ENCODE results near the gene TSEN2. TPM values are rescaled to one million over a fixed set of nuclear protein-coding genes. Genes with fewer than 3 reads are reported as not detected.
A peak's percentile ranks its signal among the peaks of the same experiment; 100 is the strongest.

The TSEN2 gene
- total RNA-seq, 1 donor from 2014 or later, result 39.3 TPM

GRCh38 chr3:12569836-12570235, 85.6 kb downstream of the TSEN2 start:
- Mint-ChIP-seq H3K36me3 (ENCODE audit: low read depth) (peaks cover 69% of the 10 kb centered on the region), H3K27ac (no peak overlapping the region), H3K4me3 (no peak overlapping the region), H3K9me3 (peaks cover 9% of the 10 kb centered on the region), H3K27me3 (no peaks in the 10 kb centered on the region), H3K4me1 (peaks cover 6% of the 10 kb centered on the region)
- DNase-seq, result no peak
- intact Hi-C loops (cut with micrococcal nuclease), result no loop called here

DNA sequence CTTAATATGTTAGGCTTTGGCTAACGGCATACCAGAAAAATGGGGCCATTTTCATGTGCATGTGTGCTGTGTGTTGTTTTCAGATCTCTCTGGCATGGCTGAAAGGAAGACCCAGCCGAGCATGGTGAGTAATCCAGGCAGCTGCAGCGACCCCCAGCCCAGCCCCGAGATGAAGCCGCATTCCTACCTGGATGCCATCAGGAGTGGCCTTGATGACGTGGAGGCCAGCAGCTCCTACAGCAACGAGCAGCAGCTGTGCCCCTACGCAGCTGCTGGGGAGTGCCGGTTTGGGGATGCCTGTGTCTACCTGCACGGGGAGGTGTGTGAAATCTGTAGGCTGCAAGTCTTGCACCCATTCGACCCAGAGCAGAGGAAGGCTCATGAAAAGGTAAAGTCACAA, 87.7 kb downstream of the TSEN2 start:
- Mint-ChIP-seq H3K4me1 (peaks cover 3% of the 10 kb centered on the region), H3K27ac (no peak overlapping the region), H3K4me3 (no peak overlapping the region), H3K27me3 (no peaks in the 10 kb centered on the region), H3K36me3 (ENCODE audit: low read depth) (peaks cover 73% of the 10 kb centered on the region), H3K9me3 (peaks cover under 1% of the 10 kb centered on the region)
- no peak for DNase-seq
- intact Hi-C loops (cut with micrococcal nuclease), result no loop called here

GRCh38 chr3:12574131-12574530, 89.9 kb downstream of the TSEN2 start:
- peaks cover 6% of the 10 kb centered on the region for H3K4me1 Mint-ChIP-seq
- DNase-seq, result no peak
- no peaks in the 10 kb centered on the region for H3K27me3 Mint-ChIP-seq
- intact Hi-C loops (cut with micrococcal nuclease), result no loop called here
- H3K9me3 Mint-ChIP-seq, result no peaks in the 10 kb centered on the region
- H3K36me3 Mint-ChIP-seq (ENCODE audit: low read depth), result peaks cover 76% of the 10 kb centered on the region
- no peak overlapping the region for H3K4me3 Mint-ChIP-seq
- no peak overlapping the region for H3K27ac Mint-ChIP-seq

DNA sequence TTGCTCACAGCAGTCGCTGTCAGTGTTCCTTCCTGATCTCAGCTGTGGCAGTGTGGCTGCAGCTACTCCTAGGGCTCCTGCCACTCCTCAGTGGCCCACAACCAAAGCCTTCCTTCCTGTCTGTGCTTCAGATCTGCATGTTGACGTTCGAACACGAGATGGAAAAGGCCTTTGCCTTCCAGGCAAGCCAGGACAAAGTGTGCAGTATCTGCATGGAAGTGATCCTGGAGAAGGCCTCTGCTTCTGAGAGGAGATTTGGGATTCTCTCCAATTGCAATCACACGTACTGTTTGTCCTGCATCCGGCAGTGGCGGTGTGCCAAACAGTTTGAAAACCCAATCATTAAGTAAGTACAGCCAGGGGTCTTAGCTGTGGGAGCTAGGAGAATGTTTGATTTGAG, 90.4 kb downstream of the TSEN2 start:
- Mint-ChIP-seq H3K9me3 (no peaks in the 10 kb centered on the region), H3K36me3 (ENCODE audit: low read depth) (peaks cover 78% of the 10 kb centered on the region), H3K4me1 (peaks cover 6% of the 10 kb centered on the region), H3K27ac (no peak overlapping the region), H3K4me3 (no peak overlapping the region), H3K27me3 (no peaks in the 10 kb centered on the region)
- intact Hi-C loops (cut with micrococcal nuclease), result no loop called here
- no peak for DNase-seq

GRCh38 chr3:12577379-12577778, 93.1 kb downstream of the TSEN2 start:
- no peak overlapping the region for H3K4me3 Mint-ChIP-seq
- peak overlapping the region; percentile 13 for H3K27ac Mint-ChIP-seq
- H3K27me3 Mint-ChIP-seq, result no peaks in the 10 kb centered on the region
- H3K9me3 Mint-ChIP-seq, result no peaks in the 10 kb centered on the region
- H3K4me1 Mint-ChIP-seq, result peaks cover 3% of the 10 kb centered on the region
- intact Hi-C loops (cut with micrococcal nuclease), result no loop called here
- peaks cover 73% of the 10 kb centered on the region for H3K36me3 Mint-ChIP-seq (ENCODE audit: low read depth)
- DNase-seq, result no peak

GRCh38 chr3:12578742-12579141, 94.5 kb downstream of the TSEN2 start:
- no peak for DNase-seq
- peaks cover 73% of the 10 kb centered on the region for H3K36me3 Mint-ChIP-seq (ENCODE audit: low read depth)
- H3K27ac Mint-ChIP-seq, result no peak overlapping the region
- H3K27me3 Mint-ChIP-seq, result no peaks in the 10 kb centered on the region
- H3K4me1 Mint-ChIP-seq, result peaks cover 3% of the 10 kb centered on the region
- intact Hi-C loops (cut with micrococcal nuclease), result no loop called here
- no peak overlapping the region for H3K4me3 Mint-ChIP-seq
- no peaks in the 10 kb centered on the region for H3K9me3 Mint-ChIP-seq

GRCh38 chr3:12579456-12579855, 95.2 kb downstream of the TSEN2 start:
- no peak overlapping the region for H3K4me3 Mint-ChIP-seq
- intact Hi-C loops (cut with micrococcal nuclease), result no loop called here
- no peak for DNase-seq
- H3K27me3 Mint-ChIP-seq, result no peaks in the 10 kb centered on the region
- H3K27ac Mint-ChIP-seq, result peak overlapping the region; percentile 62
- no peaks in the 10 kb centered on the region for H3K9me3 Mint-ChIP-seq
- peaks cover 3% of the 10 kb centered on the region for H3K4me1 Mint-ChIP-seq
- H3K36me3 Mint-ChIP-seq (ENCODE audit: low read depth), result peaks cover 73% of the 10 kb centered on the region

GRCh38 chr3:12579905-12580304, 95.6 kb downstream of the TSEN2 start:
- no peaks in the 10 kb centered on the region for H3K9me3 Mint-ChIP-seq
- intact Hi-C loops (cut with micrococcal nuclease), result no loop called here
- peaks cover 3% of the 10 kb centered on the region for H3K4me1 Mint-ChIP-seq
- H3K4me3 Mint-ChIP-seq, result no peak overlapping the region
- H3K36me3 Mint-ChIP-seq (ENCODE audit: low read depth), result peaks cover 74% of the 10 kb centered on the region
- H3K27me3 Mint-ChIP-seq, result no peaks in the 10 kb centered on the region
- peak overlapping the region; percentile 62 for H3K27ac Mint-ChIP-seq
- DNase-seq, result no peak

GRCh38 chr3:12582730-12583129, 98.5 kb downstream of the TSEN2 start:
- no peak for DNase-seq
- Mint-ChIP-seq H3K36me3 (ENCODE audit: low read depth) (peaks cover 64% of the 10 kb centered on the region), H3K9me3 (no peaks in the 10 kb centered on the region), H3K4me1 (peaks cover 3% of the 10 kb centered on the region), H3K4me3 (no peak overlapping the region), H3K27me3 (no peaks in the 10 kb centered on the region), H3K27ac (no peak overlapping the region)
- intact Hi-C loops (cut with micrococcal nuclease), result no loop called here

Other genes starting within 250 kb of the TSEN2 start
- 4.6 and 5.1 TPM in 2 replicates for gene PPARG, start 195.4 kb upstream of the TSEN2 start, total RNA-seq
- not detected in 2 replicates for gene MKRN2OS, start 61.0 kb downstream of the TSEN2 start, total RNA-seq
- 23.2 and 28.2 TPM in 2 replicates for gene MKRN2, start 72.6 kb downstream of the TSEN2 start, total RNA-seq
- 90.5 and 93.2 TPM in 2 replicates for gene RAF1, start 179.6 kb downstream of the TSEN2 start, total RNA-seq

Data from activated CD4-positive, alpha-beta T cell treated with anti-CD3 and anti-CD28 coated beads, Interleukin-2, amount 10 ng/mL, durations not matched to agents 24 days and 14 days (primary cell).